GM21360 (cell line): Measurements from ENCODE around the gene SLC22A3.

Source experiments
- ATAC-seq: cut with Tn5 transposase; IDR thresholded peaks from one replicate; pipeline ENCODE4 v1.9.1; 2021; ENCODE audit warnings: mild to moderate bottlenecking, moderate library complexity; ENCODE audit not compliant: unreplicated experiment

Gene SLC22A3

DNA sequence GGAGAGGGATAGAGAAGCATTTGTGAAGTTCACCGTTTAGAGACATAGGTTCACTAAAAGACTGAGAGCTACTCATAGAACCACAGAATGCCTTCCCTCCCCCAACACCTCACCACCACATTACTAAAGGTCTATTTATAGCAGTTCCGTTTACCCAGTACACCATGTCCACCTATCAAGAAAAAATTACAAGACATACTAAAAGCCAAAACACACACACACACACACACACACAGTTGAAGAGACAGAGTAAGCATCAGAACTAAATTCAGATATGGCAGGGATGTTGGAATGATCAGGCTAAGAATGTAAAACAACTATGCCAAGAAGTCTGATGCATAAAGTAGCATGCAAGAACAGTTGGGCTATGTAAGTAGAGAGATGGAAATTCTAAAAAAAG, 52.3 kb downstream of the SLC22A3 start:
- ATAC-seq: no peak

DNA sequence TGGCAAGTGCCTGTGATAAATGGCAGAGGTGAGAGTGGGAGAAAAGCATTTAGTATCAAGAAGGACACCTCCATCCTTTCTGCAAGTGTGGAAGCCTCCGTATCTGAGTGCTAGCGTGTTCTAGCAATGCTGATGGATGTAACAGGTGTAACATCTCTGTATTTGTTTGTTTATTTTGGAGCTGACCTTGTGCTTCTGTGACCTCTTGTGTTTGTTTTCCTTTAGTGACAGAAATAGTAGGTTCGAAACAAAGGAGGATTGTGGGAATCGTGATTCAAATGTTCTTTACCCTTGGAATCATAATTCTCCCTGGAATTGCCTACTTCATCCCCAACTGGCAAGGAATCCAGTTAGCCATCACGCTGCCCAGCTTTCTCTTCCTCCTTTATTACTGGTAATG, 60.4 kb downstream of the SLC22A3 start:
- ATAC-seq: no peak

DNA sequence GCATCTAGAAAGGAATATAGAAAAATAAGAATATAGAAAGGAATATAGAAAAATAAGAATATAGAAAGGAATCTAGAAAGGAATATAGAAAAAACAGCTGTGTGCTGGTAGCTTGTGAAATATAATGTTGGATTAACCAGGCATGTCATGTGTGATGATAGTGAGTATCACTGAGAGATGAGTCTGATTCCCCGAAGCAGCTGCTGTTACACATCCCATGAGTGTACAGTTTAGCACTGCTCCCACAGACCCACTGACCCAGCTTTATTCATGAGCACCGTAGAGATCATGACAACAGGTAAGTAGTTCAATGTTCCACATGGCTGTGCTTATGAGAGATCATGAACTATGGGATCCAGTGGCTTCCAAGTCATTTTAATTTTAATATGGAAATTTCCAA, 64.8 kb downstream of the SLC22A3 start:
- ATAC-seq: no peak

DNA sequence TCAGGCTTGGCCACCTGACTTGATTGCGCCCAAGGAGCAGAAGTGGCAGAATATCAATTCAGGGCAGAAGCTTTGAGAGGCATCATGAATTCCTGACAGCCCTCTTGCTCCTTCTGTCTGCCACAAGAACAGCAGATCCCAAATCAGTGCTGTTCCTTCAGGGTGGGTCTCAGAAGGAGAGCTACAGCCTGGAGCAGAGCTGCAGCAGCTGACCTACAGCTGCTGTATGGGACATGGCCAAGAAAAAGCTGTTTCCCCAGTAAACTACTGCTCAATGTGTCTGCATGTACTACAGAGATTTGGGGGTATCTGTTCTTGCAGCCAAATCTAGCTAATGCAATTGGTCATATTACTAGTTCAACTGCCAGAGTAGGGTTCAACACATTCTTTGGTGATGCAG, 69.0 kb downstream of the SLC22A3 start:
- no peak for ATAC-seq

DNA sequence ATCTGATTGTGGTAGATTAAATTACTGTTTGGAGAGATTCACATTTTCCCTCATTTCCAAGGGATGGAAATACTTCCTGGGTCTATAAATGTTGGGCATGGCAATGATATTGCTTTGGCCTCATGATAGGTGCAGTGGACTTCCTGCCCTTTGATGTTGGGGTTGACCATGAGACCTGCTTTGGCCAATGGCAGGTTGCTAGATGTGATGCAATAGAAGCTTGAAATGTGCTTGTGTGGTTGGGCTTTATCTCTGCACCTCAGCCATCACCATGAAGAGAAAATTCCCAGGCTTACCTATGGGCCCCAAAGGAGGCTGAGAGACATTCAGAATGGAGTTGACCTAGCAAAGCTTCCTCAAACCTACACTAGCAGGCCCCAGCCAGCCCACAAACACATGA, 69.4 kb downstream of the SLC22A3 start:
- ATAC-seq: no peak

DNA sequence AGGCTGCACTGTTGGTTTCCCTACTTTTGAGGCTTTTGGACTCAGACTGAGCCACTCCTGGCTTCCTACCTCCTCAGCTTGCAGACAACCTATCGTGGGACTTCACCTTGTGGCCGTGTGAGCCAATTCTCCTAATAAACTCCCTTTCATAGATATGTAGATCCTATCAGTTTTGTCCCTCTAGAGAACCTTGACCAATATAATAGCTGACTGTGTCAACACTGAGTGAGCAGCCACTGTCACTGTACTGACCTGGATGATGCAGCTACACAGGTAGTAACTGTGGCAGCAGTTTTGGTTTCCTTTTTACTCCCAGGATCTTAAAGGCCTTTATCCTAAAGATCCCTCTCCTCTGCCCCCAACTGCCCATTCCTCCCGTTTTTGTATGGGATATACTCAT, 70.2 kb downstream of the SLC22A3 start:
- ATAC-seq: no peak

DNA sequence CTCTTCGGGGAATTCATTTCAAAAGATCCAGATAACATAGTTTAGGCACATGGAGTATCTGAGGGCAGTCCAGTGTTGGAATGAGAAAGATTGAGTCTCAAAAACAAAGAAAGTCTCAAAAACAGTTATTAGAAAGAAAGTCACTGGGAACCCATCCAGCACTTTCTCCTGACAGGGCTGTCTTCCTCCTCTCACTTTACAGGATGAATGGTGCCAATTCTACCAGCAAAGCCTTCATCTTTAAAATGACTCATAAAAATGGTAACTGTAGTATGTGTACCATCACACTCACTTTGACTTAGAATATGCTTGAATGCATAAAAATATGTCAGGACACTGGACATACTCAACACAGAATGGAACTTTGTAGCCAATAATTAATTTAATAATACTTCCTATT, 71.3 kb downstream of the SLC22A3 start:
- ATAC-seq: no peak

DNA sequence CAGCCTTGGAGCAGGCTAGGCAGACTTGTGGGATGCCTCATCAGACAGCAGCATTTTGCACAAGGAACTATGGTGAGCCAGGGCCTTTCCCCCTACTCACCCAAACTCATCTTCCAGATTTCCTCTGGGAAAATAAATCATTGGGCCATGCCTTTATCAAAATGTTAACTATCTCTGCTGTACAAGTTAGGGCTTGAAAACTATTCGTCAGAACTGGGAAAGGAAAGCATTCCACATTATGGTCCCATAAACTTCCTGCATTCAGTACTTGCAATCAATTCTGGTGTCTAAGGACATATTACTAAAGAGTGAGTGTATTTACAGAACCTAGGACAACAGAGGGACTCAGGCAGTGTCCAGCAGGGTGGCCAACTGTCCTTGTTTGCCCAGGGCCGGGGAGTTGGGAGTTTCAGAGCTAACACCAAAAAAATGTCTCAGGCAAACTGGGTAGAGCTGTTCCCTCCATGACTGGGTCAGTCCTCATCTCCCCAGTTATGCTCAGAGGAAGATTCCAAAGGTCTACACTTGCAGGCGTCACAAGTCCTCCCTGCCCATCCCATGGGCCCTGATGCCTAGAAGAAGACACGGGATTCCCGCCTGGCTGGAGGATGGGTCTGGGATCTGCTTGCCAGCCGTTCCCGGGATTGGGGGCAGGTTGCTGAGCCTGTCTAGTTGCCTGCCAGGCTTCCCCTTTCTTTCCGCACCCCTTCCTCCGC, 72.2 kb downstream of the SLC22A3 start:
- no peak for ATAC-seq

DNA sequence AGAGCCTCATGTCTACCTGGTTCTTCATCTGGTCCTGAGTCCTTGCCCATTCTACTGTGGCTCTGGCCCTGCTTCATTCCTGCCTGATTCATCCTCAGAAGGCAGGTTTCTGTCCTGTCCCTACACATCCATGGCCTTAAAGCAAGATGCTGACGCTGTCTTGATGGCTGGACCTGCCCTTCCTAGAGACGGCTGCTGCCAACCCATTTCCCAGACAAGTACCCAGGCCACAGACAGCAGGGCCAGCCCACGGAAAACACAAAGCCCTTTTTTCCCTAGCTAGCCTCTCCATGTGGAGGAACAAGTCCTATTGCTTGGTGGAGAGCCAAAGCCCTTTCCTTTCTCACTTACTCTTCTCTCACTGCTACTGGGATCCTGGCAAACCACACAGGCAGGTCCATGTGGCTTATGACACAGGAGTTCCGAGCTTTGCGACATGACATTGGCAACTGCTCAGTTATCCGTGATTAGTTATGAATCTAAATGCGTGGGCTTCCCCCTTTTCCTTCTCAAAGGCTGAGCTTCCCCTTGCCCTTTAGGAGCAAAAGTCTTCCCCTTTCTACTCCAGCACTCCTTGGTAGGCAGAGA, 72.9 kb downstream of the SLC22A3 start:
- no peak for ATAC-seq

DNA sequence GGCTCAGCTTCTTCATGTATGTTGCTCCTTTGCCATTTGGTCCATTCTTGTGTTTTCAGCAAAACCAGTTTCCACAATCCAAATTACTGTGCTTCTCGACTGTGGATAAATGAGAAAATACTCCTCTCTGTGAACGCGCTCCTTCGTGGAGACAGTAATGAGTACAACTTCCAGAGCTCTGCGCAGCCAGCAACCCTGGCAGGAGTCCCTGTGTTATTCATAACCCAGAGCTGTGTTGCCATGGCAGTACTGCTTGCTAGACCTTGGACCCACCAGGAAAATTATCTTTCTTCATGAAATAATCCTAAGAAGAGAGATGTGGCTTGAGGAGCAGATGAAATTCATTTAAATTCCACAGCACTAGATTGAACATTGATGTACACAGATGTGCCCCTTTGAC, 73.7 kb downstream of the SLC22A3 start:
- no peak for ATAC-seq

DNA sequence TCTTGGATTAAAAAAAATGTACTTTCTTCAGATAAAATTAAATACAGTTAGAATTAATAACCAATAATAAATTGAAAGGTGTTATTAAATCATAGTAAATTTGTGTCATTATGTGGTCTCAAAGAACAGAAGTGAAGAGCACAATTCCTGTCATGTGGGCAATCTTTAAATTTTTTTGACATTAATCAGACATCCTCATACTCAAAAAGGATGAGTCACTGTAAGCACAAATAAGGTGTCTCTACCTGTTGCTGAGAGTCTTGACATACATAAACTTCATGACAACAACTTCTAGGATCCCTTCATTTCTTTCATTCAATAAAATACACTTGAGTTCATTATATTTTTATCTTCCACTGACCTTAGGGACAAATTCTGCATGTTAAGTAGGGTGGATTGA, 76.1 kb downstream of the SLC22A3 start:
- ATAC-seq: no peak

DNA sequence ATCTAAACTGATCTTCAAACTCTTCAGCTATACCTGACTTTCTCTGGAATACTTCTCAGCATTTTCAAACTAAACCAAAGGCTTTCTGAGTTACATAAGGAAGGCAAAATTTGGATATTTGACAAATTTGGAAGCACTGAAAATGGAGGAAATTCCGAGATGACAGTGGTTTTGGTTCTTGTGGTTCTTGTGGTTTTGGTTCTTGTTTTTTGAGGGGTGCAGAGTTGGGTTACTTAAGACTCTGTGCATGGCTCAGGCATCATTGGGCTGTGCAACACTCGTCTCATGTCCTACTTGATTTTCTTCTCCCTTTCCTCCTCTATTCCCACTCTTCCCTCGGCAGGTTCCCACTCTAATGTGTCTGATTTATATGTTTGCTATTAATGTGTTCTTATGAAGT, 78.0 kb downstream of the SLC22A3 start:
- no peak for ATAC-seq

DNA sequence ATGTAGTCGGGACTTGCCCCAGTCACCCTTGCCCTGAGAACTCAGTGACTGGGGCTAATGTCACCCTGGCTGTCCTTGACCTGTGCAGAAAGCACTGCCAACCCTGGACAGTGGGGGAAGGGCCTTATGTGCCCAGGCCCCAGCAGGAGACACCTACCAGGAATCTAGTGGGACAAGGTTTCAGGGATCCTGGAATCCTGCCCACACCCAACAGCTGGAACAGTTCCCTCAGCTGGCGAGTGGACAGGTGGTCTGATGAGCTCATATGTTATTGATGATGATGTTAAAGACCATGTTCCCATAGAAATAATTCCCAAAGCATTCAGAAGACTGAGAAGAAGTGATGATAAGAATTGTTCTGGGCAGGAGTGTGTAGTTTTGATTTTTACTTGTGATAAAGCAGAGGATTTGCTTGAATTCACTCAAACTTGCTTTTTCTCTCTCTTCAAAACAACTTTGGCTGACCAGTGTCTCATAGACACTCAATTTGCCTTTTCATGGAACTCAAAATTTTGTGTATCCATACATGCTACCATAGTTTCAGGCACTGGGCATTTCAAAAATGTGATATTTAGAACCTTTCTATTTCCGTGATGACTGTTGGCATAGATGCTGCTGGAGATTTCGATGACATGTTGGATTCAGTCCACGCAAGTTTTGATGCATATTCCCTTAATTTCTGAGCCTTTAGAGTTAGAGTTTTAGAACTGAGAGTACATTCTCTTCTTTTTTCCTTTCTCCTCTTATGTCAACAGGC, 79.3 kb downstream of the SLC22A3 start:
- ATAC-seq: no peak

DNA sequence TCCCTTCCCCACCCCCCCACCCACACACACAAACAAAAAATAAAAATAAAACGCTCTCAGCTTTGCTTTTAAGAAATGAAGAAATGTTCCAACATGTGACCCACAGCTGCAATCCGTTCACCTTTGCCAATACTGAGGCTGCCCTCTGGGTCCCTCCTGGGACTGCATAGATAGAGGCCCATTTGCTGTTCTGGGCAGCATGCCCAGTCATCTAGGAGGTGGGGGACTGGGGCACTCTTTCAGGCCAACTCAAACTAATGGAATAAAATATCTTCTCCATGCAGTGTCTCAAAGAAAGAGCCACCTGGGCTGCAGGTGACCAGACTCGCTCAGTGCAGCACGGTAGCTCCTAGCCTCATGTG, 79.9 kb downstream of the SLC22A3 start:
- no peak for ATAC-seq

DNA sequence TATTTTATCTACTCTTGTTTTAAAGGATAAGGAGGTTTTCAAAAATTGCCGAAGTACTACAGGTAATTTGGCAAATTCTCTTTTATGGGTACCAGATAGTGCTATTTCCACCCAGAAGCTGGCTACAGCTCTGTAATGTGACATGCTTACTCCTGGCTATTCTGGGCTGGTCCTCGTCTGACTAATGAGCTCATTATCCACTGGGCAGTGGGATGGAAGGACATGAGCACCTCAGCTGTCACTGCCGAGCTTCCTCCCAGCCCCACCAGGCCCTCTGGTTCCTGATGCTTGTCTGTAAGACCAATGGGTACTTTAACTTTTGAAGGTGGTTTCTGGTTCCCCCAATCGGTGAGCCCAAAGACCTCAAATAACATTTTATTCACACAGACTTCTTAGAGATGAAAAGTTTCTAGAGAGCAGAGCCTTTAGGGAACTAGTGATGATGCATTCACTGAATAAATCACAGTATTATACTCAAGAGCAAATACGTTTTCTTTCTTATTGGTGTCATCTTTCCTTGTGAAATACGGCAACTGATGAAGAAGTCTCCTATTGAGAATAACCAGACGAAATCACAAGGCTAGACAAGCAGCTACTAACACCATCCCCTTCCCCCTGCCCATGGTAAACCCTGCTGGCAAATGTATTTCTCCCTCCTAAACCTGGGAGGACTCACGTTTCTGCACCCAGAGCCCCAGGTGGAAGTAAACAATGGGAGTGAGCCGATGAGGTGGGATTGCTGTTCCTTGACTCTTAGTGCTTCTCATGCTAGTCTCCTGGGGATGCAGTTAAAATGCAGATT, 80.8 kb downstream of the SLC22A3 start:
- ATAC-seq: no peak

DNA sequence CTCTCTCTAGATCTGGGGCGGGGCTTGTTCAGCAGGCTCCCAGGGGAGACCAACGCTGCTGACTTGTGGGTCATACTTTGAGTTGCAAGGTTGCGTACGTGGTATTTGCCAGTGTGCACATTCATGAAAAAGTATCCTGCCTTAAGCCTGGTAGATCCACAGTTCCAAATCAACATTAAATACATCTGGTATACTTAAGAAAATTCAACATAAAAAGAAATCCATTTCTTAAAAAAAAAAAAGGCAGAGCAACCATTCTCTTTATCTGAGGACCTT, 81.4 kb downstream of the SLC22A3 start:
- no peak for ATAC-seq

DNA sequence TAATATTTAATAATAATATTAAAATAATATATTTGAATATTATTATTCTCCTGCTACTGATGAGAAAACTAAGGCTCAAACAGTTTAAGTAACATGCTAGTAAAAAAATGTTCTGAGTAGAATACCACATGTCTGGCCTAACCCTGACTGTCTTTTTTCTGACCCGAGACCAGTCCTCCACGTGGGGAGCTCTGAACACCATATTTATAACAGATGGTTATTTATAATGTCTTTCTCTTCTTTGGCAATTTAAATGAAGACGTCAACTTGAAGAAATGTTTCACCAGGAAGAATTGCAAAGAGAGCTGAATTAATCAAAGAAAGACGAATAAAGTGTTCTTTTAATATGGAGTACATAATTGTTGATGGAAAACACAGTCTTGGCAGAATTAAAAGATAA, 82.0 kb downstream of the SLC22A3 start:
- no peak for ATAC-seq

DNA sequence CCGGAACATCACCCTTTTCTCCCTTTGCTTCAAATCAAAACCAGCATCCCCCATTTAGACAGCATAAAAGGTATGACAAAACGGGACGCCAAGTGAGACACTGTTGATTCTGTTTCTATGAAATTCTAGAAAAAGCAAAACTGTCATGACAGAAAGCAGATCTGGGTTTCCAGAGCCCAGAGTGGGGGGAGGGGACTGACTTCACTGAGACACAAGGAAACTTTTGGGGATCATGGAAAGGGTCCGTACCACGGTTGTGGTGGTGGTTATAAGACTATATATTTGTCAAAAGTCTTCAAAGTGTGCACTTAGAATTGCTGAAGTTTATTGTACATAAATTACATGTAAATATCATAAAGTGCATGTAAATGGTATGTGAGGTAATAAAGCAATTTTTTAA, 82.6 kb downstream of the SLC22A3 start:
- no peak for ATAC-seq

DNA sequence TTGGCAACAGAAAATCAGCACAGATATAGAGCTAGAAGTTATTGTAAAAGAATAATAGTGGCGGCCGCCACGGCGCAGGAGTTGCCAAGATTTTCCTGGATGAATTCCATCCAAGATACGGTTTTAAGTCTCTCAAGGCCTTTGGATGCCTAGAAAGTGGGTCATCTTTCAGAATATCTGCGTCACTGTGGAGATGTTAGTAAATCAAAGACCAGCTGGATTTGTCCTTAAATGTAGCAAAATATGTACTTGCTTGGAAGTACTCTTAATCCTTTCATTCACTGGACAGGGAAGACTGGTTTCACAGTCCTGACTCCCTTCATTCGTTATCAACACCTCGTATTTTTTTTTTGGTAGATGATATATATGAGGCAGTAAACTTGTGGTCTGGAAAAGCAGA, 83.0 kb downstream of the SLC22A3 start:
- ATAC-seq: no peak

DNA sequence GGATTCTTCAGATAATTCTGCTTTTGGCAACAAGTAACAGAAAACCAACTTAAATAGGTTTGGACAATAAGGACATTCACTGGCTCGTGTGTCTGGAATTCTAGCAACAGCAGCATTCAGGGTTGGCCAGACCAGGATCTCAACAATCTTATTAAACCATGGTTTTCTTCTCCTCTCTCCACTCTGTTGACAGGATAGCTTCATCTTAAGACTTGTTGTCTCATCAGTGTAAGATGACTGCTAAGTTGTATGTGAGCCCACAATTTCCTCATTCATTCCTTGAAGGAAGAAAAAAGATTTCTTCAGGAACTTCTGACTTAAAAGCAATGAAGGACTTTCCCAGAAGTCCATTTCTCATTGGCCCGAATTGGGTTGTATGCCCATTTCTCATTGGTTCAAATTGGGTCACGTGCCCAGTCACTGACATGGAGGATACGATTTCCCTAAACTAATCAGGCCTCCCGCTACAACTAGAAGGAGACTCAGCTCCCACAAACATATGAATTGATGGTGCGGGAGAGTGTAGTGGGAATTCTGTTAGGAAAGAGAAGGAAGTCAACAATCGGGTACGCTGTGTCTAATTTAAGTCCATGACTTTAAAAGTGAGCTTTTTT, 83.7 kb downstream of the SLC22A3 start:
- ATAC-seq: no peak

DNA sequence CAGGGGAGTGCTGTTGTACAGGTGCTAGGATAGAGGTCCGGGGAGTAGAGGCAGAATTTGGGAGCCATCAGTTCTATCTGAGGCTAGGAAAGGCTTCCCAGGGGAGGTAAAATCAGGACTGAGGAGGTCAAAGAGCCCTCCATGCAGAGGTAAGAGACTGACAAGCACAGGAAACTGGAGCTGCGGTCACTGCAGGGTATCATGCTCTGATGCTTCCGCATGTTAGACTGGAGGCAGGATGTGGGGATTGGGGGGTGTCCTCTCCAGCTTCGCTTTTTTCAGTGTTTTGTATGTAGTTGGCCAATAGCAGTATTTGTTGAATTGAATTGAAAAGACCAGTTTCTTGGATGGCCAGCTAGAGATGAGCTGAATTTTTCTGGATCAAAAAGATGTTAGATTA, 87.8 kb downstream of the SLC22A3 start:
- ATAC-seq: no peak
